ENCODE results near the gene G2E3.

DNA sequence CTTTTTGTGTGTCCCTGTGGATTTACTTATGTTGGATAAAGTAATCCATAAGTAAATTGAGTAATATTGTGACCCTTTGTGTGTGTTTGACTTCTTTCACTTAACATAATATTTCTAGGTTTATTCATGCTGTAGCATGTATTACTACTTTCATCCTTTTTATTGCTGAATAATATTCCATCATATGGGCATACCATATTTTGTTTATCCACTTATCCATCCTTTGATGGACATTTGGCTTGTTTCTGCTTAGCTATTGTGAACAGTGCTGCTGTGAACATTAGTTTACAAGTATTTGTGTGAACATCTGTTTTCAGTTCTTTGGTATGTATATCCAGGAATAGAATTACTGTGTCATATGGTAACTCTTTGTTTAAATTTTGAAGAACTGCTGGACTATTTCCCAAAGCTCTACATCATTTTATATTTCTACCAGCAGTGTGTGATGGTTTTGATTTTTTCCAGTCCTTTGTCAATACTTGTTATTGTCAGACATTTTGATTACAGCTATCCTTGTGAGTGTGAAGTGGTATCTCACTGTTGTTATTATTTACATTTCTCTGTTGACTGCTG is 25.2 kb downstream of the G2E3 start:
- TF ChIP-seq EZH2 (IDR thresholded peaks at IDR 0.05), result no peak
- TF ChIP-seq POLR2AphosphoS5 (IDR thresholded peaks at IDR 0.05; ENCODE audit: borderline replicate concordance, low read depth, low read length), result no peak
- TF ChIP-seq FOXP2 (optimal IDR thresholded peaks at IDR 0.05; ENCODE audit: control extremely low read depth, extremely low read length, insufficient read depth), result no peak

All from SK-N-MC (cell line).